Ishikawa (cell line): Measurements from ENCODE around the gene FAM98A.

Experiments used
- CEBPB ChIP-seq: IDR thresholded peaks from 2 replicates; pipeline ENCODE4 v1.6.1; 2012
- CREB1 ChIP-seq: IDR thresholded peaks from 2 replicates; pipeline ENCODE4 v1.6.1; 2012; ENCODE audit warnings: low read depth
- EP300 ChIP-seq: IDR thresholded peaks from 2 replicates; pipeline ENCODE4 v1.6.1; 2012; ENCODE audit warnings: borderline replicate concordance
- MAX ChIP-seq: IDR thresholded peaks from 2 replicates; pipeline ENCODE4 v1.6.1; 2012
- NFIC ChIP-seq: IDR thresholded peaks from 2 replicates; pipeline ENCODE4 v1.6.1; 2012
- RAD21 ChIP-seq: IDR thresholded peaks from 2 replicates; pipeline ENCODE4 v1.6.1; 2012; ENCODE audit warnings: low read depth
- REST ChIP-seq: IDR thresholded peaks from 2 replicates; pipeline ENCODE4 v1.6.1; 2012; ENCODE audit warnings: low read depth, mild to moderate bottlenecking
- TAF1 ChIP-seq: IDR thresholded peaks from 2 replicates; pipeline ENCODE4 v1.6.1; 2012; ENCODE audit warnings: low read depth, mild to moderate bottlenecking
- TCF12 ChIP-seq: IDR thresholded peaks from 2 replicates; pipeline ENCODE4 v1.6.1; 2012; ENCODE audit warnings: low read depth
- TEAD4 ChIP-seq: IDR thresholded peaks from 2 replicates; pipeline ENCODE4 v1.6.1; 2012
- YY1 ChIP-seq: IDR thresholded peaks from 2 replicates; pipeline ENCODE4 v1.6.1; 2012; ENCODE audit warnings: low read depth
- ZBTB7A ChIP-seq: IDR thresholded peaks from 2 replicates; pipeline ENCODE4 v1.6.1; 2012; ENCODE audit warnings: low read depth

GRCh38 chr2:33603416-33603815 is 4.3 kb upstream of the FAM98A start:
- TF ChIP-seq MAX = no peak
- TF ChIP-seq EP300 = no peak
- TF ChIP-seq YY1 = no peak
- TF ChIP-seq RAD21 = no peak
- no peak for TF ChIP-seq TAF1
- no peak for TF ChIP-seq NFIC
- no peak for TF ChIP-seq REST
- no peak for TF ChIP-seq CEBPB
- TF ChIP-seq ZBTB7A = no peak
- no peak for TF ChIP-seq TEAD4
- no peak for TF ChIP-seq TCF12
- no peak for TF ChIP-seq CREB1
